GM10266 (cell line): ENCODE measurements around the gene TMA7.
"Not testable (repeated sequence)": the region's sequence is repeated elsewhere in the genome, so short reads cannot be mapped to it uniquely, and the experiment has no call there.

Source experiments
- DNase-seq: peaks from one replicate; pipeline ENCODE4 v3.0.0; 2012; ENCODE audit errors: extremely low spot score
- TF ChIP-seq, protein P1 (sequence below): IDR thresholded peaks from 2 replicates; pipeline ENCODE4 v1.5.1; 2012; ENCODE audit warnings: mild to moderate bottlenecking, low read depth; ENCODE audit not compliant: control insufficient read depth, insufficient read depth; ENCODE audit errors: missing control alignments

TMA7 gene

GRCh38 chr3:48459773-48460516, 19.9 kb downstream of the TMA7 start:
- no peak for DNase-seq
- TF ChIP-seq, protein P1, sequence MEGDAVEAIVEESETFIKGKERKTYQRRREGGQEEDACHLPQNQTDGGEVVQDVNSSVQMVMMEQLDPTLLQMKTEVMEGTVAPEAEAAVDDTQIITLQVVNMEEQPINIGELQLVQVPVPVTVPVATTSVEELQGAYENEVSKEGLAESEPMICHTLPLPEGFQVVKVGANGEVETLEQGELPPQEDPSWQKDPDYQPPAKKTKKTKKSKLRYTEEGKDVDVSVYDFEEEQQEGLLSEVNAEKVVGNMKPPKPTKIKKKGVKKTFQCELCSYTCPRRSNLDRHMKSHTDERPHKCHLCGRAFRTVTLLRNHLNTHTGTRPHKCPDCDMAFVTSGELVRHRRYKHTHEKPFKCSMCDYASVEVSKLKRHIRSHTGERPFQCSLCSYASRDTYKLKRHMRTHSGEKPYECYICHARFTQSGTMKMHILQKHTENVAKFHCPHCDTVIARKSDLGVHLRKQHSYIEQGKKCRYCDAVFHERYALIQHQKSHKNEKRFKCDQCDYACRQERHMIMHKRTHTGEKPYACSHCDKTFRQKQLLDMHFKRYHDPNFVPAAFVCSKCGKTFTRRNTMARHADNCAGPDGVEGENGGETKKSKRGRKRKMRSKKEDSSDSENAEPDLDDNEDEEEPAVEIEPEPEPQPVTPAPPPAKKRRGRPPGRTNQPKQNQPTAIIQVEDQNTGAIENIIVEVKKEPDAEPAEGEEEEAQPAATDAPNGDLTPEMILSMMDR, result no peak

- TF ChIP-seq, protein P1, result no peak
- DNase-seq, result no peak
Observed at GRCh38 chr3:48460517-48460902, 20.5 kb downstream of the TMA7 start.

DNA sequence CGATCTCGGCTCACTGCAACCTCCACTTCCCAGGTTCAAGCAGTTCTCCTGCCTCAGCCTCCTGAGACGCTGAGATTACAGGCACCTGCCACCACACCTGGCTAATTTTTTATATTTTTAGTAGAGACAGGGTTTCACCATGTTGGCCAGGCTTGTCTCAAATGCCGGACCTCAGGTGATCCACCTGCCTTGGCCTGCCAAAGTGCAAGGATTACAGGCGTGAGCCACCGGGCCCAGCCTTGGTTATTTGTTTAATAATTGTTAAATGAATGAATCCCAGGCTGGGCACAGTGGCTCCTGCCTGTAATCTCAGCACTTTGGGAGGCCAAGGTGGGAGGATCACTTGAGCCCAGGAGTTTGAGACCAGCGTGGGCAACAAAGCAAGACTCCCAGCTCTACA, 21.7 kb downstream of the TMA7 start:
- DNase-seq, result not testable (repeated sequence)

DNA sequence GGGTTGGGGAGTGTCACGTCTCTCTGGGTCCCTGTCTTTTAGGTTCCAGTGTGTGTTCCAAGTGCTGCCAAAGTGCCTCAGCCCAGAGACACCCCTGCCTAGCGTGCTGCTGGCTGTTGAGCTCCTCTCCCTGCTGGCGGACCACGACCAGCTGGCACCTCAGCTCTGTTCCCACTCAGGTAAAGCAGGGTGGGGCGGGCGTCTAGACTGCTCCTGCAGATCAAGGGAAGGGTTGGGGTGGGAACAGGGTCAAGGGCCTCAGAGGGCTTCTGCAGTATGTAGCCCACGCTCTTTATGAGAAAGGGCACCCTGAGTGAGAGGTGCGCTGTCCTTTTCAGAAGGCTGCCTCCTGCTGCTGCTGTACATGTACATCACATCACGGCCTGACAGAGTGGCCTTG, 23.6 kb downstream of the TMA7 start:
- DNase-seq, result no peak
- TF ChIP-seq, protein P1, result no peak

- TF ChIP-seq, protein P1, result no peak
- DNase-seq, result no peak
Observed at GRCh38 chr3:48464713-48465221, 24.7 kb downstream of the TMA7 start.

GRCh38 chr3:48465237-48465530, 25.1 kb downstream of the TMA7 start:
- DNase-seq, result no peak
- TF ChIP-seq, protein P1, result no peak

- TF ChIP-seq, protein P1, result peak; percentile 60
- peak; percentile 83 for DNase-seq
Observed at GRCh38 chr3:48465531-48466378, 25.7 kb downstream of the TMA7 start.
